ENCODE results near the gene SEC14L2.

GRCh38 chr22:30406400-30406799, 9.6 kb downstream of the SEC14L2 start:
- TF ChIP-seq TAF1 (conservative IDR thresholded peaks at IDR 0.05) (no peak), CTCF (IDR thresholded peaks at IDR 0.05; ENCODE audit: low read depth, low read length, missing input control) (no peak), GABPA (IDR thresholded peaks at IDR 0.05 in 1 of 2, conservative IDR thresholded peaks at IDR 0.05 in 1 of 2) (no peak), JUND (IDR thresholded peaks at IDR 0.05) (no peak)
